AG09319 (cell line): Measurements from ENCODE around the gene GFER.
A peak's percentile ranks its signal among the peaks of the same experiment; 100 is the strongest.
"Not testable (repeated sequence)": the region's sequence is repeated elsewhere in the genome, so short reads cannot be mapped to it uniquely, and the experiment has no call there.

Experiments
- DNase-seq: peaks from one replicate; pipeline ENCODE4 v3.0.0-alpha.2; 2010; ENCODE audit warnings: low read depth; ENCODE audit errors: extremely low read depth
- TF ChIP-seq, protein P1 (sequence below): IDR thresholded peaks from 2 replicates; pipeline ENCODE4 v1.5.1; 2011; ENCODE audit warnings: low read depth, mild to moderate bottlenecking, inconsistent platforms, low read length, moderate library complexity

GFER gene

DNA sequence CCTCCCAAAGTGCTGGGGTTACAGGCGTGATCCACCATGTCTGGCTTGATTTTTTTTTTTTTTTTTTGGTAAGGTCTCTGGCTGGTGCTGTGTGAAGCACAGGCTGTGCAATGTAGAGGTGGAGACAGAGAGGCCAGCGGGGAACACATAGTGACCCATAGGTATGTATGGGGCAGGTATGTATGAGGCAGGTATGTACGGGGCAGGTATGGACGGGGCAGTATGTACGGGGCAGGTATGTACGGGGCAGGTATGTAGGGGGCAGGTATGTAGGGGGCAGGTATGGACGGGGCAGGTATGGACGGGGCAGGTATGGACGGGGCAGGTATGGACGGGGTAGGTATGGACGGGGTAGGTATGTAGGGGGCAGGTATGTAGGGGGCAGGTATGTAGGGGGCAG, 34.5 kb upstream of the GFER start:
- TF ChIP-seq, protein P1, sequence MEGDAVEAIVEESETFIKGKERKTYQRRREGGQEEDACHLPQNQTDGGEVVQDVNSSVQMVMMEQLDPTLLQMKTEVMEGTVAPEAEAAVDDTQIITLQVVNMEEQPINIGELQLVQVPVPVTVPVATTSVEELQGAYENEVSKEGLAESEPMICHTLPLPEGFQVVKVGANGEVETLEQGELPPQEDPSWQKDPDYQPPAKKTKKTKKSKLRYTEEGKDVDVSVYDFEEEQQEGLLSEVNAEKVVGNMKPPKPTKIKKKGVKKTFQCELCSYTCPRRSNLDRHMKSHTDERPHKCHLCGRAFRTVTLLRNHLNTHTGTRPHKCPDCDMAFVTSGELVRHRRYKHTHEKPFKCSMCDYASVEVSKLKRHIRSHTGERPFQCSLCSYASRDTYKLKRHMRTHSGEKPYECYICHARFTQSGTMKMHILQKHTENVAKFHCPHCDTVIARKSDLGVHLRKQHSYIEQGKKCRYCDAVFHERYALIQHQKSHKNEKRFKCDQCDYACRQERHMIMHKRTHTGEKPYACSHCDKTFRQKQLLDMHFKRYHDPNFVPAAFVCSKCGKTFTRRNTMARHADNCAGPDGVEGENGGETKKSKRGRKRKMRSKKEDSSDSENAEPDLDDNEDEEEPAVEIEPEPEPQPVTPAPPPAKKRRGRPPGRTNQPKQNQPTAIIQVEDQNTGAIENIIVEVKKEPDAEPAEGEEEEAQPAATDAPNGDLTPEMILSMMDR = no peak
- DNase-seq = no peak

DNA sequence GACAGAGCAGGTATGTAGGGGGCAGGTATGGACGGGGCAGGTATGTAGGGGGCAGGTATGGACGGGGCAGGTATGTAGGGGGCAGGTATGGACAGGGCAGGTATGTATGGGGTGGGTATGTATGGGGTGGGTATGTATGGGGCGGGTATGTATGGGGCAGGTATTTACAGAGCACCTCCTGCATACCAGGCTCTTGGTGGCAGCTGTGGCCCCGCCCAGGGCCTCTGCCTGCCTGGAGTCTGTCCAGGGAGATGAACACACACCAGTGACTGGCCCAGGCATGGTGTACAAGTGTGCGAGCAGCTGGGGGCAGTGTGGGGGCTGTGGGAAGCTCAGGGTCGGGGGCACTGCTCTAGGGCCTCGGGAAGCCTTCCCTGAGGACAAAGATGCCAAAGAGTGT, 33.9 kb upstream of the GFER start:
- no peak for DNase-seq
- TF ChIP-seq, protein P1 = no peak

DNA sequence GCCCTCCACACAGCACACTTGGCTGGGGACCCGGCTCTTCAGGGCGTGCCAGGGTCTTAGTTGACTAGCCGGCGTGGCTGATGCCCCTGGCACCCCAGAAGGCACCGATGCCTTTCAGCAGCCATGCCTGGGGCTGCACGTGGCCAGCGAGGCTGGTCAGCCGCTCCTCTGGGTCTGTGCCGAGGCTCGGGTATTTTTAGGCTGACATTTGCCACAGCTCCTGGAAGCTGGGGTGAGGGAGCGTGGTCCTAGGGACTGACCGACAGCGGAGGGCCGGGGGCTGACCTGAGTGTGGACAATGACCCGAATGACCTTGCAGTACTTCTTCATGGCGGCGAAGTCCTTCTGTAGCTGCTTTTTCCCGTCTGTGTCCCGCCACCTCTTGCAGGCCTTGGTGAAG, 33.4 kb upstream of the GFER start:
- TF ChIP-seq, protein P1 = no peak
- no peak for DNase-seq

DNA sequence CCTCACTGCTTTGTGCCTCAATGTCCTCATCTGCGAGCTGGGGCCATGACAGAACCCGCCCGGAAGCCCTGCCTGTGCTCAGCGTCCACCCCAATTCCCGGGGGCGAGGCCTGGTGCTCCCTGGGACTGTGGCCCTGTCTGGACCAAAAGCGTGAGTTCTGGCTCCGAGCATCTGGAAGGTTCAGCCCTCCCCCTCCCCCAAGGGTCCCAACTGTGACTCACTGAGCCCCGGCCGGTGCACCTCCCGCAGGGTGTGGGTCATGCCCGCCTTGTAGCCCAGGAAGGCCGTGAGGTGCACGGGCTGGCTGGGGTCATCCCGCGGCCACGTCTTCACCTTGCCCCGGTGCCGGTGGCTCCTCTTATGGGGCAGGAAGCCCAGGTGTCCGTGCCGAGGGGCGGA, 30.3 kb upstream of the GFER start:
- TF ChIP-seq, protein P1 = no peak
- no peak for DNase-seq

DNA sequence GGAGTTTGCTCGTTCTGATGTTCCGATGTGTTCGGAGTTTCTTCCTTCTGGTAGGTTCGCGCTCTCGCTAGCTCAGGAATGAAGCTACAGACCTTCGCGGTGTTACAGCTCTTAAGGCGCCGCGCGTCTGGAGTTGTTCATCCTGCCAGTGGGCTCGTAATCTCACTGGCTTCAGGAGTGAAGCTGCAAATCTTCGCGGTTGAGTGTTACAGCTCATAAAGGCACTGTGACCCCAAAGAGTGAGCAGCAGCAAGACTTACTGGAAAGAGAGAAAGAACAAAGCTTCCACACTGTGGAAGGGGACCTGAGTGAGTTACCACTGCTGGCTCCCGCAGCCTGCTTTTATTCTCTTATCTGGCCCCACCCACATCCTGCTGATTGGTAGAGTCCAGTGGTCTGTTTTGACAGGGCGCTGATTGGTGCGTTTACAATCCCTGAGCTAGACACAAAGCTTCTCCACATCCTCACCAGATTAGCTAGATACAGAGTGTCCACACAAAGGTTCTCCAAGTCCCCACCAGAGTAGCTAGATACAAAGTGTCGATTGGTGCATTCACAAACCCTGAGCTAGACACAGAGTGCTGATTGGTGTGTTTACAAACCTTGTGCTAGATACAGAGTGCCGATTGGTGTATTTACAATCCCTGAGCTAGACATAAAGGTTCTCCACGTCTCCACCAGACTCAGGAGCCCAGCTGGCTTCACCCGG, 26.4 kb upstream of the GFER start:
- not testable (repeated sequence) for DNase-seq

DNA sequence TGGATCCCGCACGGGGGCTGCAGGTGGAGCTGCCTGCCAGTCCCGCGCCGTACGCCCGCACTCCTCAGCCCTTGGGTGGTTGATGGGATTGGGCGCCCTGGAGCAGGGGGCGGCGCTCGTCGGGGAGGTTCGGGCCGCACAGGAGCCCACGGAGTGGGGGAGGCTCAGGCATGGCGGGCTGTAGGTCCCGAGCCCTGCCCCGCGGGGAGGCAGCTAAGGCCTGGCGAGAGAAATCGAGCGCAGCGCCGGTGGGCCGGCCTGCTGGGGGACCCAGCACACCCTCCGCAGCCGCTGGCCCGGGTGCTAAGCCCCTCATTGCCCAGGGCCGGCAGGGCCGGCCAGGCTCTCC, 25.9 kb upstream of the GFER start:
- DNase-seq = not testable (repeated sequence)

DNA sequence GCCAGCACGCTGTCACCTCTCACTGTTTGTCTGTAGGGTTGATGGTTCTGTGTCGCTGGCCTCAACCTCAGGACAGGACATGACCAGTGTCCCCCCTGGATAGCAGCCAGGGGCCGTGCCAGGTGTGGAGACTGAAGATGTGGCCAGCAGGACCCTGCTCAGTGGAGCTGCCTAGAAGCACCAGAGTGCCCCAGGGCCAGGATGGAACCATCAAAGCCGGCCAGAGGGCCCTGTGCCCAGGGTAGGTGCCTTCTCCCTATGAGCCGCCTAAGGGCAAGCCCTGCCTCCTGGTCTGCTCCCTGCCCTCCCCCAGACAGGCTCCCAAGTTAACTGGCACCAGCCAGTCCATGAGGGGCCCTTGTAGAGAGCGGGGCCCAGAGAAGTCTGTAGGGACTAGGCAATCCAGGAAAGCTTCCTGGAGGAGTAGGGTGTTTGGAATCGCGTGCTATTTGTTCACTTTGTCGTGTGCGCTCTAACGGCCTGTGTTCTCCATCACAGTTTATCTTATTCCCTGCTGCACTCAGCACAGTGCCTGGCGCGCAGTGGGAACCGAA, 25.2 kb upstream of the GFER start:
- TF ChIP-seq, protein P1 = no peak
- DNase-seq = no peak

DNA sequence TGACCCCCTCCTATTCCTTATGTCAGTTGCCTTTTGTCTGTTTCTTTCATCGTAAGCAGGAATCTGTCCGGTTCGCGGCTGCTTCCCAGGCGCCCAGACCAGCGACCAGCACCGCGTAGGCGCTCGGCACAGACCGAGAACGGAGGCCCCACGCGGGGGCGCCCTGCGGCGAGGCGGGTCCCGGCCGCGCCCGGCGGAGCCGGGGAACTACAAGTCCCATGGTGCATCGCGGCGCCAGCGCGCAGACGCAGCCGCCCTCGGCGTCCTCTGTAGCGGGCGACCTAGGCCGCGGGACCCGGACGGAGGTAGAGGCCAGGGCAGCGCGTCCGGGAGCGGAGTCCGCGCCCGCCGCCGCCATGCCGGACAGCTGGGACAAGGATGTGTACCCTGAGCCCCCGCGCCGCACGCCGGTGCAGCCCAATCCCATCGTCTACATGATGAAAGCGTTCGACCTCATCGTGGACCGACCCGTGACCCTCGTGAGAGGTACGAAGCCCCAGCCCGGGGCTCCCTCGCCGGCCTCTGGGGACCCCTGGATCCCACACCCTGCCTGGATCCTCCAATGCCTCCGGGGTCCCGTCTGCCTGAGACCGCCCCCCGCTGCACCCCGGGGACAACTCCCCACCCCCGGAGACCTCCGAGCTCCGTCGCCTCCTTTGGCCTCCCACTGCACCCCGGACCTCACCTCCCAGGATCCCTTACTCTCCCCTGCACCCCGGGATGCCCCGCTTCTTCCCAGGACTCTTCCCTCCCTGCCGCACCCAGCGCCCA, 24.5 kb upstream of the GFER start, which contains the start of gene NDUFB10:
Gene NDUFB10 (plus strand): TSS at position 270 of the 771 bp plus-strand sequence. CDS start 87 bp downstream, at position 357.
- DNase-seq = peak; percentile 76
- TF ChIP-seq, protein P1 = peak; percentile 47
